K562 (cell line): ENCODE results near the gene ZNF541. TPM values are rescaled to one million over a fixed set of nuclear protein-coding genes. Genes with fewer than 3 reads are reported as not detected.

ENCODE experiments used
- CBX1 ChIP-seq: sonication (generic); IDR thresholded peaks from 2 replicates; pipeline ENCODE4 v1.6.1; 2016; ENCODE audit warnings: antibody characterized with exemption, low read depth, mild to moderate bottlenecking
- CEBPB ChIP-seq: fragments of 450-650 bp; IDR thresholded peaks from 2 replicates; pipeline ENCODE4 v1.6.1; 2016; ENCODE audit warnings: missing genetic modification characterization, missing compliant biosample characterization
- CTBP1 ChIP-seq: fragments of 450-650 bp; IDR thresholded peaks from 2 replicates; pipeline ENCODE4 v1.6.1; 2016; ENCODE audit warnings: borderline replicate concordance
- ELK1 ChIP-seq: sonication (generic); formaldehyde crosslinking; IDR thresholded peaks from 2 replicates; pipeline ENCODE4 v1.8.1; 2022; ENCODE audit warnings: missing genetic modification reagents
- HMG20A ChIP-seq: fragments of 450-650 bp; formaldehyde crosslinking; conservative IDR thresholded peaks from 2 replicates; pipeline ENCODE4 v1.4.0; 2020; ENCODE audit warnings: mild to moderate bottlenecking, mixed read lengths
- HMGXB4 ChIP-seq: sonication (generic); formaldehyde crosslinking; IDR thresholded peaks from 2 replicates; pipeline ENCODE4 v1.8.1; 2023; ENCODE audit warnings: mild to moderate bottlenecking, missing genetic modification reagents
- NONO ChIP-seq, 2 experiments: fragments of 200-400 bp in 1 of 2; fragments of 450-650 bp in 1 of 2; formaldehyde crosslinking in 1 of 2; IDR thresholded peaks; 2 replicates each; pipeline ENCODE4 v1.6.1; 2017; ENCODE audit warnings: low read depth in 2 of 2, mild to moderate bottlenecking in 2 of 2, moderate library complexity in 2 of 2, low read length in 1 of 2
- PCBP1 ChIP-seq: fragments of 200-400 bp; formaldehyde crosslinking; IDR thresholded peaks from 2 replicates; pipeline ENCODE4 v1.6.1; 2018; ENCODE audit warnings: mild to moderate bottlenecking, low read depth, low read length; ENCODE audit not compliant: poor library complexity, severe bottlenecking
- PHB2 ChIP-seq: fragments of 450-650 bp; IDR thresholded peaks from 2 replicates; pipeline ENCODE4 v1.6.1; 2017; ENCODE audit warnings: low read depth
- PHF20 ChIP-seq: fragments of 450-650 bp; IDR thresholded peaks from 2 replicates; pipeline ENCODE4 v1.6.1; 2018; ENCODE audit not compliant: partially characterized antibody
- POU5F1 ChIP-seq: fragments of 150-350 bp; IDR thresholded peaks from 2 replicates; pipeline ENCODE4 v1.6.1; 2014; ENCODE audit warnings: borderline replicate concordance, low read length, low read depth, mild to moderate bottlenecking; ENCODE audit not compliant: partially characterized antibody
- PTRF ChIP-seq: fragments of 450-650 bp; IDR thresholded peaks from 2 replicates; pipeline ENCODE4 v1.6.1; 2016; ENCODE audit warnings: mild to moderate bottlenecking, missing genetic modification characterization, missing compliant biosample characterization
- PURB ChIP-seq: sonication (generic); formaldehyde crosslinking; IDR thresholded peaks from 2 replicates; pipeline ENCODE4 v1.9.0; 2021; ENCODE audit warnings: low read depth, mild to moderate bottlenecking, missing genetic modification reagents
- RNF2 ChIP-seq: sonication (generic); IDR thresholded peaks from 2 replicates; pipeline ENCODE4 v1.6.1; 2016
- SMAD4 ChIP-seq: fragments of 250-450 bp; sonication (Bioruptor Pico); conservative IDR thresholded peaks from 2 replicates; pipeline ENCODE4 v1.8.0; 2021; ENCODE audit warnings: inconsistent platforms, mild to moderate bottlenecking, moderate library complexity
- TCF3 ChIP-seq: sonication (generic); formaldehyde crosslinking; IDR thresholded peaks from 2 replicates; pipeline ENCODE4 v1.4.0; 2020; ENCODE audit warnings: mild to moderate bottlenecking, missing genetic modification reagents
- TFAP4 ChIP-seq: sonication (generic); formaldehyde crosslinking; IDR thresholded peaks from 2 replicates; pipeline ENCODE4 v1.8.0; 2022; ENCODE audit warnings: missing genetic modification reagents, mild to moderate bottlenecking, moderate library complexity, borderline replicate concordance
- ZNF217 ChIP-seq: sonication (generic); formaldehyde crosslinking; IDR thresholded peaks from 2 replicates; pipeline ENCODE4 v1.8.0; 2022; ENCODE audit warnings: mild to moderate bottlenecking, missing genetic modification reagents
- polyA plus RNA-seq, 8 experiments: library from polyadenylated mRNA; depleted of rRNA in 4 of 8; stranded (reverse) in 5 of 8; unstranded in 3 of 8; fragments of >200 nt; fragmentation: Nextera tagmentation in 2 of 8; fragmentation: Illumina TruSeq in 1 of 8; extraction: Ambion mirVana in 2 of 8; extraction: Trizol in 1 of 8; gene quantifications; 2 replicates each; pipeline versions ENCODE4 v1.2.1 to v1.2.3, GENCODE V29; 2011 to 2014; ENCODE audit warnings: inconsistent platforms in 1 of 8, missing spikeins in 1 of 8
- total RNA-seq, 7 experiments: library from RNA; depleted of rRNA in 6 of 7; stranded (reverse); fragments of >200 nt in 6 of 7; fragmentation: Illumina TruSeq in 2 of 7; extraction: Trizol in 2 of 7; gene quantifications; 2 replicates each; pipeline versions ENCODE4 v1.2.1 to v1.2.3, GENCODE V29; 2011 to 2021; ENCODE audit warnings: low replicate concordance in 1 of 7
- TF ChIP-seq, protein P1 (sequence below): IDR thresholded peaks from 2 replicates; pipeline ENCODE4 v1.6.1; 2011; ENCODE audit not compliant: insufficient read length; ENCODE audit errors: extremely low read depth
- TF ChIP-seq, protein P2 (sequence below): sonication (generic); formaldehyde crosslinking; IDR thresholded peaks from 2 replicates; pipeline ENCODE4 v1.8.0; 2022; ENCODE audit warnings: mild to moderate bottlenecking, missing genetic modification reagents

Gene ZNF541
- total and polyA plus RNA-seq, 9 of the 15 experiments (the other 6 are each of a cell fraction or from before 2014, with no cell fraction given): 0.04 to 0.11 (median 0.05) TPM; not detected in 1

GRCh38 chr19:47600246-47601179 is 27.6 kb upstream of the ZNF541 start (continued):
- TF ChIP-seq TCF3 (CRISPR knock-in tag) (peak; percentile 36; the same call in 1 of the 2 replicates), PCBP1 (peak; percentile 41), CEBPB (tag) (0 out of 2 replicates have a peak, but pooled peaks have one; percentile 8), PHB2 (no peak), ZNF217 (CRISPR knock-in tag) (no peak), PTRF (no peak), ELK1 (CRISPR knock-in tag) (no peak), TFAP4 (CRISPR knock-in tag) (peak; percentile 87), NONO (IDR thresholded peaks at IDR 0.05; ENCODE audit: low read depth in 2 of 2, low read length in 1 of 2) (peak; percentile 23 to 91; a peak in 2 of 4 replicates), PHF20 (peak; percentile 58), HMGXB4 (CRISPR knock-in tag) (0 out of 2 replicates have a peak, but pooled peaks have one; percentile 47), CBX1 (0 out of 2 replicates have a peak, but pooled peaks have one; percentile 59), POU5F1 (no peak), SMAD4 (CRISPR knock-in tag) (peak; percentile 10), CTBP1 (peak; percentile 98), RNF2 (peak; percentile 16), PURB (CRISPR knock-in tag) (no peak), HMG20A (CRISPR knock-in tag) (no peak)
- TF ChIP-seq, protein P1, sequence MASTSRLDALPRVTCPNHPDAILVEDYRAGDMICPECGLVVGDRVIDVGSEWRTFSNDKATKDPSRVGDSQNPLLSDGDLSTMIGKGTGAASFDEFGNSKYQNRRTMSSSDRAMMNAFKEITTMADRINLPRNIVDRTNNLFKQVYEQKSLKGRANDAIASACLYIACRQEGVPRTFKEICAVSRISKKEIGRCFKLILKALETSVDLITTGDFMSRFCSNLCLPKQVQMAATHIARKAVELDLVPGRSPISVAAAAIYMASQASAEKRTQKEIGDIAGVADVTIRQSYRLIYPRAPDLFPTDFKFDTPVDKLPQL: no peak
- TF ChIP-seq, protein P2, sequence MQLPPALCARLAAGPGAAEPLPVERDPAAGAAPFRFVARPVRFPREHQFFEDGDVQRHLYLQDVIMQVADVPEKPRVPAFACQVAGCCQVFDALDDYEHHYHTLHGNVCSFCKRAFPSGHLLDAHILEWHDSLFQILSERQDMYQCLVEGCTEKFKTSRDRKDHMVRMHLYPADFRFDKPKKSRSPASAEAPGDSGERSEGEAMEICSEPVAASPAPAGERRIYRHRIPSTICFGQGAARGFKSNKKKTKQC: peak; percentile 97
